BLaER1 (cell line): Measurements from ENCODE around the gene FAM118A.
"Not testable (repeated sequence)": the region's sequence is repeated elsewhere in the genome, so short reads cannot be mapped to it uniquely, and the experiment has no call there.

ENCODE experiments used
- H3K27ac ChIP-seq: shearing (Covaris generic); formaldehyde crosslinking; 2 replicates; pipeline ENCODE4 v1.8.1; 2022
- H3K27me3 ChIP-seq: shearing (Covaris generic); formaldehyde crosslinking; 2 replicates; pipeline ENCODE4 v1.8.1; 2022
- H3K36me3 ChIP-seq: shearing (Covaris generic); formaldehyde crosslinking; 2 replicates; pipeline ENCODE4 v1.8.1; 2022
- H3K4me1 ChIP-seq: shearing (Covaris generic); formaldehyde crosslinking; 2 replicates; pipeline ENCODE4 v1.8.1; 2022
- H3K4me2 ChIP-seq: shearing (Covaris generic); formaldehyde crosslinking; 2 replicates; pipeline ENCODE4 v1.8.1; 2022
- H3K4me3 ChIP-seq: shearing (Covaris generic); formaldehyde crosslinking; 2 replicates; pipeline ENCODE4 v1.8.1; 2022
- H3K9ac ChIP-seq: shearing (Covaris generic); formaldehyde crosslinking; 2 replicates; pipeline ENCODE4 v1.8.1; 2022
- H3K9me3 ChIP-seq: shearing (Covaris generic); formaldehyde crosslinking; 2 replicates; pipeline ENCODE4 v1.8.1; 2022
- H4K20me1 ChIP-seq: shearing (Covaris generic); formaldehyde crosslinking; 2 replicates; pipeline ENCODE4 v1.8.1; 2022
- Cebpa-rat ChIP-seq: shearing (Covaris generic); IDR thresholded peaks from 2 replicates; pipeline ENCODE4 v1.8.1; 2022

FAM118A gene

GRCh38 chr22:45336971-45337431 is 27.3 kb downstream of the FAM118A start:
- Histone ChIP-seq H3K4me3 (no peak overlapping the region), H3K4me2 (peak overlapping the region; percentile 56), H3K36me3 (peaks cover 91% of the 10 kb centered on the region), H3K9me3 (no peaks in the 10 kb centered on the region), H3K4me1 (peaks cover 40% of the 10 kb centered on the region), H3K27ac (peak overlapping the region; percentile 58), H3K9ac (peak overlapping the region; percentile 51; the same call in 1 of the 2 replicates), H4K20me1 (no peaks in the 10 kb centered on the region), H3K27me3 (no peaks in the 10 kb centered on the region)
- no peak for TF ChIP-seq Cebpa-rat

DNA sequence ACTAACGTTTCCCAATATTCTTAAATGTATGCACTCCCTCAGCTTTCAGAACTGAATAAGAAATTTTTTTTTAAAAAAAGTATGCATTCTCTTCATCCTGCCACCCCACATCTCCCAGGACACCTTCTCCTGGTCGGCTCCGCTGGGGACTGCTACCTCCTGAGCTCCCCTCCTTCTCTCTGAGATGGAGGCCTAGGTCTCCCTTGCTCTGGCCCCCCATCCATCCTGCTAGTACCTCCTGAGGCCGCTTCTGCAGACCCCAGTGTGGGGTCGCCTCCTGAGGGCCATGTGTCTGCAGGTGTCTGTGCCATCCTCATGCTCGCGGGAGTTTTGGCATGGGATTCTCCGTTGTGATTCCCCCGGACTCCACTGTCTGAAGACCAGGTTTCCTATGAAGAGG is 27.8 kb downstream of the FAM118A start:
- Histone ChIP-seq H3K36me3 (peaks cover 91% of the 10 kb centered on the region), H4K20me1 (no peaks in the 10 kb centered on the region), H3K4me3 (no peak overlapping the region), H3K4me1 (peaks cover 40% of the 10 kb centered on the region), H3K27me3 (no peaks in the 10 kb centered on the region), H3K27ac (peak overlapping the region; percentile 58), H3K9ac (peak overlapping the region; percentile 16; the same call in 1 of the 2 replicates), H3K4me2 (peak overlapping the region; percentile 56), H3K9me3 (no peaks in the 10 kb centered on the region)
- no peak for TF ChIP-seq Cebpa-rat

DNA sequence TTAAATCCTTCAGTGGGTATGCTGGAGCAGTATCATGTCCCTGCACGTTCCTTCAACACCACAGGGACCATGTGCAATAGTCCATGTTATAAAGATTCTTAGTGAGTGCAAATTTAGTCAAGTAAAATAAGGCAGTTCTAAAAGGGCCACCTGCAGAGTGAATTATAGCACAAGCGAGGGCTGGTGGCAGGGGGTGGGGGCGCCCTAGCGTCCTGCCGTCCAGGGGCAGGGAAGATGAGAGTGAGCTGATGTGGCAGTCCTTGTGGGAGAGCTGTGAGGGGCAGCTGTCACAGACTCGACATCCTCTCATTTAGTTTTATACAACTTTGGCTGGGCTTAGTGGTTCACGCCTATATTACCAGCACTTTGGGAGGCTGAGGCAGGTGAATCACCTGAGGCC is 29.1 kb downstream of the FAM118A start:
- TF ChIP-seq Cebpa-rat = no peak
- H3K4me1 ChIP-seq = peaks cover 40% of the 10 kb centered on the region
- no peaks in the 10 kb centered on the region for H3K9me3 ChIP-seq
- H3K27me3 ChIP-seq = no peaks in the 10 kb centered on the region
- no peak overlapping the region for H3K4me3 ChIP-seq
- H3K27ac ChIP-seq = no peak overlapping the region
- 0 out of 2 replicates have a peak overlapping the region, but pooled peaks have one; percentile 56 for H3K4me2 ChIP-seq
- H3K36me3 ChIP-seq = peaks cover 93% of the 10 kb centered on the region
- H4K20me1 ChIP-seq = no peaks in the 10 kb centered on the region
- H3K9ac ChIP-seq = no peak overlapping the region

DNA sequence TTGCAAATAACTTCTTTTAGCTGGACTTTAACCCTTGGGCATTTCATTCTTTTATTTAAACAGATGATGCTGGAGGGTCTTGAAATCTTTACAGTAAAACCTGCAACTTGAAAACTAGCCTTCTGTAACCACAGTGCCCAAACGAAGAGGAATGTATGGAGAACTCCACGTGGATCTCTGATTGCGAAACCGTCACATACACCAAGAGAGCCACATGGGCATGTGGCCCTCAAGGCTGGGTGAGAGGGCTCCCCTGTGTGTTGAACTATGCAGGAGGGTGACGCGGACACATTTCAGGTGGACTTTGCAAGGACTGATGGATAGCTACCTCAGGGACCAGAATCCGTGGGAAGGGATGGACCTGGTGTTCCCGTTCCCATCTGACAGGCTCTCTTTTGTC is 30.6 kb downstream of the FAM118A start:
- no peaks in the 10 kb centered on the region for H3K27me3 ChIP-seq
- no peaks in the 10 kb centered on the region for H4K20me1 ChIP-seq
- H3K9me3 ChIP-seq = no peaks in the 10 kb centered on the region
- H3K36me3 ChIP-seq = peaks cover 79% of the 10 kb centered on the region
- TF ChIP-seq Cebpa-rat = peak; percentile 71; the same call in 1 of the 2 replicates
- H3K27ac ChIP-seq = no peak overlapping the region
- peaks cover 40% of the 10 kb centered on the region for H3K4me1 ChIP-seq
- no peak overlapping the region for H3K9ac ChIP-seq
- H3K4me2 ChIP-seq = no peak overlapping the region
- H3K4me3 ChIP-seq = no peak overlapping the region

DNA sequence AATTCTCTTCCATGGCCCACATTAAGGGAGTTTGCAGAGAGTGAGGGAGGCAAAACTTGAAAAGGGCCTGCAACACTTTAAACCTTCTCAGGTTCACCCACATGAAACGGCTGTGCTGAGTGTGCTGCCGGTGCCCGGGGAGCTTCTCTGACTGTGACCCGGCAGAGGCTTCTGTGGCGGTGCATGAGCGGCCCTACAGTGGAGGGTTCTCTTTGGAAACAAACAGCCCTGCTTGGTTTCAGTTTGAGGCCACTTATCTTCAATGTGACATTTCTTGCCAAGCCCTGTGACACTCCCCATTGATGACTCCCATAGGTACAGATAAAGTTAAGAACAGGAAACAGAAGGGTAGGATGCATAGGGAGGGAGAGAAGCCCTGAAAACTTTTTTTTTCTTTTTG is 31.8 kb downstream of the FAM118A start:
- Histone ChIP-seq H4K20me1 (no peaks in the 10 kb centered on the region), H3K36me3 (peaks cover 78% of the 10 kb centered on the region), H3K4me3 (no peak overlapping the region), H3K27ac (no peak overlapping the region), H3K4me2 (no peak overlapping the region), H3K4me1 (peaks cover 32% of the 10 kb centered on the region), H3K9ac (no peak overlapping the region), H3K27me3 (no peaks in the 10 kb centered on the region), H3K9me3 (no peaks in the 10 kb centered on the region)
- no peak for TF ChIP-seq Cebpa-rat

DNA sequence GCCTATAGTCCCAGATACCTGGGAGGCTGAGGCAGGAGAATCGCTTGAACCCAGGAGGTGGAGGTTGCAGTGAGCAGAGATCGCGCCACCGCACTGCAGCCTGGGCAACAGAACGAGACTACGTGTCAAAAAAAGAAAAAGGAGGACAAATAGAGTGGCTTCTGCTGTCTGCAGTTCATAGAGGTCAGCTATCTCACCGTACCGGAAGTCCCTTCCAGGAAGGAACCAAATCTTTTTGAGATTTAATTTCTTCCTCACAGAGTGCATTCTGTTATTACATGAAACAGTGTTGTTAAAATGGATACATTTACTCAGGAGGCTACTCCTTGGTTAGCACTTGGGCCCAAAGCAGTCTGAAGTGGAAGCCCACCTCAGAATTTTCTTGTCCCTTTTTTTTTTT is 33.4 kb downstream of the FAM118A start:
- peaks cover 15% of the 10 kb centered on the region for H3K4me1 ChIP-seq

GRCh38 chr22:45344334-45344733 is 34.6 kb downstream of the FAM118A start:
- no peaks in the 10 kb centered on the region for H3K9me3 ChIP-seq
- H3K27ac ChIP-seq = no peak overlapping the region
- no peak overlapping the region for H3K9ac ChIP-seq
- H3K36me3 ChIP-seq = peaks cover 70% of the 10 kb centered on the region
- H4K20me1 ChIP-seq = no peaks in the 10 kb centered on the region
- no peak for TF ChIP-seq Cebpa-rat
- H3K4me3 ChIP-seq = no peak overlapping the region
- H3K4me1 ChIP-seq = peaks cover 7% of the 10 kb centered on the region
- no peak overlapping the region for H3K4me2 ChIP-seq
- no peaks in the 10 kb centered on the region for H3K27me3 ChIP-seq

More for the DNA sequence above, 33.4 kb downstream of the FAM118A start:
- no peaks in the 10 kb centered on the region for H4K20me1 ChIP-seq
- no peak for TF ChIP-seq Cebpa-rat
- H3K4me3 ChIP-seq = no peak overlapping the region
- no peaks in the 10 kb centered on the region for H3K27me3 ChIP-seq
- H3K9ac ChIP-seq = no peak overlapping the region
- H3K4me2 ChIP-seq = no peak overlapping the region
- no peaks in the 10 kb centered on the region for H3K9me3 ChIP-seq
- no peak overlapping the region for H3K27ac ChIP-seq
- peaks cover 82% of the 10 kb centered on the region for H3K36me3 ChIP-seq

DNA sequence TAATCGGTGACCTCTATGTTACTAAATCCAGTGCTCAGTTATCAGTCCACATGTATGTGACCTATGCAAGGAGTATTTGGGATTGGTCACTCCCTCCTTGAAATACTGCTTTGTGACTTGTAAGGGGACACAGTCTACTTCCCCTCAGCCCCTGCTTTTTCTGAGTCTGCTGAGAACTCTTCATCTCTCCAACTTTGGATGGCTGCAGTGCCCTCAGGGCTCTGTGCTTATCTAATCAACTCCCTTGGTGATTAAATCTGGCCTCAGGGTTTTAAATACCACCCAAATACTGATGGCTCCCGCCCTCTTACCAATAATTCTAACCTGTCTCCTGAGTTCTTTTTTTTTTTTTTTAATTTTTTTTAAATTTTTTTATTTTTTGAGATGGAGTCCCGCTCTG is 40.2 kb downstream of the FAM118A start:
- Histone ChIP-seq H4K20me1 (no peaks in the 10 kb centered on the region), H3K36me3 (peaks cover 26% of the 10 kb centered on the region), H3K27ac (no peak overlapping the region), H3K9me3 (no peaks in the 10 kb centered on the region), H3K4me2 (no peak overlapping the region), H3K27me3 (no peaks in the 10 kb centered on the region), H3K4me1 (no peaks in the 10 kb centered on the region), H3K4me3 (no peak overlapping the region), H3K9ac (no peak overlapping the region)
- TF ChIP-seq Cebpa-rat = no peak

- Histone ChIP-seq H3K4me1 (no peaks in the 10 kb centered on the region), H3K4me3 (no peak overlapping the region), H3K27ac (no peak overlapping the region), H3K9me3 (no peaks in the 10 kb centered on the region), H3K9ac (no peak overlapping the region), H3K27me3 (no peaks in the 10 kb centered on the region), H3K36me3 (peaks cover 10% of the 10 kb centered on the region), H3K4me2 (no peak overlapping the region), H4K20me1 (no peaks in the 10 kb centered on the region)
- TF ChIP-seq Cebpa-rat = no peak
These were observed 42.2 kb downstream of the FAM118A start for GRCh38 chr22:45351956-45352355.

GRCh38 chr22:45352757-45353156 is 43.0 kb downstream of the FAM118A start:
- not testable (repeated sequence) for H3K27ac ChIP-seq, H4K20me1 ChIP-seq, H3K27me3 ChIP-seq, H3K4me3 ChIP-seq, H3K4me1 ChIP-seq, H3K9ac ChIP-seq, H3K36me3 ChIP-seq, H3K9me3 ChIP-seq, H3K4me2 ChIP-seq

GRCh38 chr22:45353786-45354185 is 44.1 kb downstream of the FAM118A start:
- no peaks in the 10 kb centered on the region for H4K20me1 ChIP-seq
- H3K4me2 ChIP-seq = no peak overlapping the region
- H3K27me3 ChIP-seq = no peaks in the 10 kb centered on the region
- no peak for TF ChIP-seq Cebpa-rat
- no peak overlapping the region for H3K4me3 ChIP-seq
- H3K9me3 ChIP-seq = no peaks in the 10 kb centered on the region
- no peak overlapping the region for H3K9ac ChIP-seq
- no peaks in the 10 kb centered on the region for H3K4me1 ChIP-seq
- no peak overlapping the region for H3K27ac ChIP-seq
- no peaks in the 10 kb centered on the region for H3K36me3 ChIP-seq
